ENCODE data around the gene RBCK1. TPM values are rescaled to one million over a fixed set of nuclear protein-coding genes. Genes with fewer than 3 reads are reported as not detected.
A peak's percentile ranks its signal among the peaks of the same experiment; 100 is the strongest.

RBCK1 gene
- total and polyA plus RNA-seq, 8 donors, result 30.7 to 211 (median 98.2) TPM

- TF ChIP-seq EP300 (IDR thresholded peaks at IDR 0.05) (no peak), POLR2A (IDR thresholded peaks at IDR 0.05) (no peak), POLR2AphosphoS5 (IDR thresholded peaks at IDR 0.05) (no peak)
- TF ChIP-seq, protein P1, sequence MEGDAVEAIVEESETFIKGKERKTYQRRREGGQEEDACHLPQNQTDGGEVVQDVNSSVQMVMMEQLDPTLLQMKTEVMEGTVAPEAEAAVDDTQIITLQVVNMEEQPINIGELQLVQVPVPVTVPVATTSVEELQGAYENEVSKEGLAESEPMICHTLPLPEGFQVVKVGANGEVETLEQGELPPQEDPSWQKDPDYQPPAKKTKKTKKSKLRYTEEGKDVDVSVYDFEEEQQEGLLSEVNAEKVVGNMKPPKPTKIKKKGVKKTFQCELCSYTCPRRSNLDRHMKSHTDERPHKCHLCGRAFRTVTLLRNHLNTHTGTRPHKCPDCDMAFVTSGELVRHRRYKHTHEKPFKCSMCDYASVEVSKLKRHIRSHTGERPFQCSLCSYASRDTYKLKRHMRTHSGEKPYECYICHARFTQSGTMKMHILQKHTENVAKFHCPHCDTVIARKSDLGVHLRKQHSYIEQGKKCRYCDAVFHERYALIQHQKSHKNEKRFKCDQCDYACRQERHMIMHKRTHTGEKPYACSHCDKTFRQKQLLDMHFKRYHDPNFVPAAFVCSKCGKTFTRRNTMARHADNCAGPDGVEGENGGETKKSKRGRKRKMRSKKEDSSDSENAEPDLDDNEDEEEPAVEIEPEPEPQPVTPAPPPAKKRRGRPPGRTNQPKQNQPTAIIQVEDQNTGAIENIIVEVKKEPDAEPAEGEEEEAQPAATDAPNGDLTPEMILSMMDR (IDR thresholded peaks at IDR 0.05), result no peak
- H3K36me3 ChIP-seq, result peaks cover 10 to 31% (median 27%) of the 10 kb centered on the region in 4 donors
- DNase-seq, result no peak
- H3K27me3 ChIP-seq, result no peaks in the 10 kb centered on the region
- H3K4me1 ChIP-seq, result peaks cover 6 to 21% (median 19%) of the 10 kb centered on the region in 4 donors
- H3K4me3 ChIP-seq, result no peak overlapping the region
- 46 to 70% (median 59%) methylated on average over 2 of the region's 2 CpGs for WGBS, 5 donors
- H3K27ac ChIP-seq, result no peak overlapping the region
- intact Hi-C loops (cut with DNase I; ENCODE audit: low total_unique reads), result loop anchor here (10.0 kb wide), 1 partner anchor 45 kb away; no protein-coding TSS in a partner anchor
- no peaks in the 10 kb centered on the region for H3K9me3 ChIP-seq
Observed at GRCh38 chr20:400128-400453, 8.0 kb upstream of the RBCK1 start.

DNA sequence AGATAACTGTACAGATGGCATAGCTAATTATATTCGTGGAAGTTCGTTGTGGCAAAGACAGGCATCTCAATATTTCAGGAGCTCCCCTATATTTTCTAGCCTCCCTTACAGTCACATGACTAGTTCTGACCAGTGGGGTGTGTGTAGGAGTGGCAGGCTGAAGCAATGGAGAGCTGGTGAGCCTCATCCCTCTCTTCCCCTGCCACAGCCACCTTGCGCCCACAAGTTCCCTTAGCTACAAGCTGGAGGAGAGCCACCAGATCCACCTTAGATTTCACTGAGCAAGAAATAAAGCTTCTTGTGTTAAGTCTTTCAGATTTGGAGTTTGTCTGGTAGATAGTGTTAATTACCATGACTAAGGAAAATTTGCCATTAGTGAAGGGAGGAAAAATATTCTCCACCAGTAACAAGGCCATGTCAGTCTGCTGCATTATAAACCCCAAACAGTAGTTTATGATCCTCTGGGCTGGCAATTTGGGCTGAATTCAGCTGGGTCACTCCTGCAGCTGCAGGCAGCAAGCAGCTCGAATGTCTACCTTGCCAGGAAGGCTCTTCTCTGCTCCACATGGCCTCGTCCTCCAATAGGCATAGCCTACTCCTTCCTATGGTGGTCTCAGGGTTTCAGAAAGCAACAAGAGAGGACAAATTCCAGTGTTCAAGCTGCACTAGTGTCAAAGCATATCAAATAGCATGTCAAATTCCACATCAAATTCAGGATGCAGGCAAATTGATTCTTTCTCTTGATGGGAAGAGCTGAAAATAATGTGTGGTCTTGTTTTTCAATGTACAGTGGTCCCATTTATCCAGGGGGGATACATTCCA lies 7.4 kb upstream of the RBCK1 start:
- peaks cover 10 to 26% (median 24%) of the 10 kb centered on the region in 4 donors for H3K36me3 ChIP-seq
- no peak overlapping the region for H3K4me3 ChIP-seq
- peaks cover 6 to 20% (median 16%) of the 10 kb centered on the region in 4 donors for H3K4me1 ChIP-seq
- no peak for DNase-seq
- WGBS, 5 donors, result 68 to 84% (median 79%) methylated on average over 5 of the region's 5 CpGs
- H3K9me3 ChIP-seq, result no peaks in the 10 kb centered on the region
- no peak overlapping the region for H3K27ac ChIP-seq
- TF ChIP-seq, protein P1 (IDR thresholded peaks at IDR 0.05), result no peak
- no peak for TF ChIP-seq POLR2AphosphoS5 (IDR thresholded peaks at IDR 0.05)
- TF ChIP-seq EP300 (IDR thresholded peaks at IDR 0.05), result no peak
- no peak for TF ChIP-seq POLR2A (IDR thresholded peaks at IDR 0.05)
- H3K27me3 ChIP-seq, result no peaks in the 10 kb centered on the region
- intact Hi-C loops (cut with DNase I; ENCODE audit: low total_unique reads), result loop anchor here (10.0 kb wide), 1 partner anchor 46 kb away; no protein-coding TSS in a partner anchor

- Histone ChIP-seq H3K9me3 (no peaks in the 10 kb centered on the region), H3K27me3 (no peaks in the 10 kb centered on the region), H3K4me3 (no peak overlapping the region), H3K27ac (no peak overlapping the region), H3K4me1 (peaks cover 2 to 9% (median 7%) of the 10 kb centered on the region in 4 donors), H3K36me3 (peaks cover 0 to 13% (median 12%) of the 10 kb centered on the region in 4 donors)
- intact Hi-C loops (cut with DNase I; ENCODE audit: low total_unique reads), result loop anchor here (10.0 kb wide), 1 partner anchor 47 kb away; no protein-coding TSS in a partner anchor
- WGBS, 5 donors, result 67 to 79% (median 75%) methylated on average over 9 of the region's 9 CpGs
- peak in 1 of 2 donors; percentile 42 for DNase-seq
- TF ChIP-seq EP300 (IDR thresholded peaks at IDR 0.05) (no peak), POLR2A (IDR thresholded peaks at IDR 0.05) (no peak), POLR2AphosphoS5 (IDR thresholded peaks at IDR 0.05) (no peak)
- TF ChIP-seq, protein P1 (IDR thresholded peaks at IDR 0.05), result no peak
Observed at GRCh38 chr20:401682-402495, 6.2 kb upstream of the RBCK1 start.

GRCh38 chr20:402496-402885 lies 5.6 kb upstream of the RBCK1 start:
- no peaks in the 10 kb centered on the region for H3K9me3 ChIP-seq
- H3K36me3 ChIP-seq, result peaks cover 0 to 7% (median 6%) of the 10 kb centered on the region in 4 donors
- peaks cover 7 to 11% (median 7%) of the 10 kb centered on the region in 4 donors for H3K4me1 ChIP-seq
- TF ChIP-seq EP300 (IDR thresholded peaks at IDR 0.05), result no peak
- TF ChIP-seq POLR2AphosphoS5 (IDR thresholded peaks at IDR 0.05), result no peak
- no peak for TF ChIP-seq POLR2A (IDR thresholded peaks at IDR 0.05)
- TF ChIP-seq, protein P1 (IDR thresholded peaks at IDR 0.05), result no peak
- intact Hi-C loops (cut with DNase I; ENCODE audit: low total_unique reads), result loop anchor here (10.0 kb wide), 1 partner anchor 48 kb away; no protein-coding TSS in a partner anchor
- H3K27ac ChIP-seq, result no peak overlapping the region
- 87 to 96% (median 91%) methylated on average over 2 of the region's 2 CpGs for WGBS, 5 donors
- no peak for DNase-seq
- no peak overlapping the region for H3K4me3 ChIP-seq
- H3K27me3 ChIP-seq, result no peaks in the 10 kb centered on the region

All from stomach (tissue), 9 donors.